ENCODE measurements around the gene HOXB7. TPM values are rescaled to one million over a fixed set of nuclear protein-coding genes. Genes with fewer than 3 reads are reported as not detected.

The HOXB7 gene
- total RNA-seq, 1 donor from 2014 or later: 15.0 TPM

GRCh38 chr17:48588528-48588927 is 22.3 kb downstream of the HOXB7 start:
- intact Hi-C loops (cut with DNase I): no loop called here
- no peaks in the 10 kb centered on the region for H3K9me3 ChIP-seq
- no peak overlapping the region for H3K27ac ChIP-seq
- DNase-seq (ENCODE audit: low spot score in 2 of 2): no peak
- no peak overlapping the region for H3K4me3 ChIP-seq
- TF ChIP-seq CTCF (IDR thresholded peaks at IDR 0.05): no peak
- H3K4me1 ChIP-seq: peaks cover 5 to 25% of the 10 kb centered on the region in 2 donors
- no peaks in the 10 kb centered on the region for H3K27me3 ChIP-seq
- H3K36me3 ChIP-seq: no peaks in the 10 kb centered on the region

- Histone ChIP-seq H3K36me3 (no peaks in the 10 kb centered on the region), H3K9me3 (no peaks in the 10 kb centered on the region), H3K27me3 (no peaks in the 10 kb centered on the region), H3K27ac (peak overlapping the region; percentile 22 to 33), H3K4me3 (no peak overlapping the region), H3K4me1 (peaks cover 1 to 26% of the 10 kb centered on the region in 2 donors)
- intact Hi-C loops (cut with DNase I): no loop called here
- TF ChIP-seq CTCF (IDR thresholded peaks at IDR 0.05): no peak
- no peak for DNase-seq (ENCODE audit: low spot score in 2 of 2)
Observed at GRCh38 chr17:48588074-48588415, 22.8 kb downstream of the HOXB7 start.

- peak overlapping the region; percentile 22 to 33 for H3K27ac ChIP-seq
- H3K4me1 ChIP-seq: peaks cover 0 to 29% of the 10 kb centered on the region in 2 donors
- intact Hi-C loops (cut with DNase I): no loop called here
- no peak for TF ChIP-seq CTCF (IDR thresholded peaks at IDR 0.05)
- H3K27me3 ChIP-seq: no peaks in the 10 kb centered on the region
- H3K36me3 ChIP-seq: no peaks in the 10 kb centered on the region
- no peak overlapping the region for H3K4me3 ChIP-seq
- H3K9me3 ChIP-seq: no peaks in the 10 kb centered on the region
- no peak for DNase-seq (ENCODE audit: low spot score in 2 of 2)
Observed at GRCh38 chr17:48587276-48588073, 23.3 kb downstream of the HOXB7 start.

GRCh38 chr17:48586355-48587258 is 24.2 kb downstream of the HOXB7 start:
- Histone ChIP-seq H3K36me3 (no peaks in the 10 kb centered on the region), H3K27ac (peak overlapping the region; percentile 96 to 97), H3K9me3 (no peaks in the 10 kb centered on the region), H3K4me1 (peaks cover 0 to 29% of the 10 kb centered on the region in 2 donors), H3K27me3 (no peaks in the 10 kb centered on the region), H3K4me3 (peak overlapping the region; percentile 64 to 72)
- DNase-seq (ENCODE audit: low spot score in 2 of 2): no peak
- TF ChIP-seq CTCF (IDR thresholded peaks at IDR 0.05): no peak
- intact Hi-C loops (cut with DNase I): no loop called here

GRCh38 chr17:48584223-48584741 is 26.5 kb downstream of the HOXB7 start:
- Histone ChIP-seq H3K4me3 (peak overlapping the region; percentile 64 to 72), H3K27ac (peak overlapping the region; percentile 96 to 97)

More at GRCh38 chr17:48584223-48584741, 26.5 kb downstream of the HOXB7 start:
- Histone ChIP-seq H3K9me3 (no peaks in the 10 kb centered on the region), H3K36me3 (no peaks in the 10 kb centered on the region), H3K4me1 (peaks cover 0 to 32% of the 10 kb centered on the region in 2 donors), H3K27me3 (no peaks in the 10 kb centered on the region)
- intact Hi-C loops (cut with DNase I): no loop called here
- no peak for DNase-seq (ENCODE audit: low spot score in 2 of 2)
- no peak for TF ChIP-seq CTCF (IDR thresholded peaks at IDR 0.05)

Data from ascending aorta (tissue), 2 donors.